Measurements from ENCODE around the gene LYPD6B. TPM values are rescaled to one million over a fixed set of nuclear protein-coding genes. Genes with fewer than 3 reads are reported as not detected.

LYPD6B gene
- total RNA-seq, 1 donor from 2014 or later = 23.7 TPM

DNA sequence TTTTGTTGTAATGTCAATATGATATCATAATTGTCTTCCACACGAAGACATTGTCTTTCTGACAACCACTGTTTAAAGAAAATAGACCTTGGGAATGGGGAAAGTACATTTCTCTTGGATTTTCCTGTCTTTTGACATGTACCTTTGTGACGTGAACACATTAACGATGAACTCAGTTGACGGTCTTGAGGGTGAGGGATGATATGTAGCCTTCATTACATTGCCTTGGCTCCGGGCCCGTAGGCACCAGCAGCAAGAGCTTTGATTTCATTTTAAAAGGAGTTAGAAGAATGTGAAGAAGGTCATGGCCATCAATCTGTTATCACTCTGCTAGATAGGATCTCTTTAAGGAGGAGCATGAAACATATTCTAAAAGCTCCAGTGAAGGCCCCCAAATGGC is 80.9 kb downstream of the LYPD6B start:
- H3K27me3 Mint-ChIP-seq = no peaks in the 10 kb centered on the region
- H3K36me3 Mint-ChIP-seq = peaks cover 3% of the 10 kb centered on the region

DNA sequence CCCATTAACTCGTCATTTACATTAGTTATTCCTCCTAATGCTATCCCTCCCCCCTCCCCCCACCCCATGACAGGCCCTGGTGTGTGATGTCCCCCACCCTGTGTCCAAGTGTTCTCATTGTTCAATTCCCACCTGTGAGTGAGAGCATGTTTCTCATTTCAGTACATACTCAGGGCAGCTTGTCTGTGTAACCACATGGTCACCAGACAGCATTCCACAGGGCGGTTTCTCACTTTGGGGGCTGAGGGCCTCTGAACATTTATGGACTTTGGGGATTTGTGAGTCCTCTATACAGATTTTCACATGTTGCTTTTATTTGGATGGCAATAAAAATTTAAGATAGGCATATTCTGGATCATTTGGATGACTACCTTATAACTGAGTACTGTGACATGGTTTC is 84.0 kb downstream of the LYPD6B start:
- Mint-ChIP-seq H3K36me3 (no peaks in the 10 kb centered on the region), H3K4me1 (ENCODE audit: unreplicated experiment) (peaks cover 30% of the 10 kb centered on the region), H3K27ac (no peak overlapping the region), H3K9me3 (peaks cover 5% of the 10 kb centered on the region), H3K4me3 (no peak overlapping the region), H3K27me3 (no peaks in the 10 kb centered on the region)
- DNase-seq (ENCODE audit: extremely low spot score, unreplicated experiment) = no peak
- TF ChIP-seq, protein P1, sequence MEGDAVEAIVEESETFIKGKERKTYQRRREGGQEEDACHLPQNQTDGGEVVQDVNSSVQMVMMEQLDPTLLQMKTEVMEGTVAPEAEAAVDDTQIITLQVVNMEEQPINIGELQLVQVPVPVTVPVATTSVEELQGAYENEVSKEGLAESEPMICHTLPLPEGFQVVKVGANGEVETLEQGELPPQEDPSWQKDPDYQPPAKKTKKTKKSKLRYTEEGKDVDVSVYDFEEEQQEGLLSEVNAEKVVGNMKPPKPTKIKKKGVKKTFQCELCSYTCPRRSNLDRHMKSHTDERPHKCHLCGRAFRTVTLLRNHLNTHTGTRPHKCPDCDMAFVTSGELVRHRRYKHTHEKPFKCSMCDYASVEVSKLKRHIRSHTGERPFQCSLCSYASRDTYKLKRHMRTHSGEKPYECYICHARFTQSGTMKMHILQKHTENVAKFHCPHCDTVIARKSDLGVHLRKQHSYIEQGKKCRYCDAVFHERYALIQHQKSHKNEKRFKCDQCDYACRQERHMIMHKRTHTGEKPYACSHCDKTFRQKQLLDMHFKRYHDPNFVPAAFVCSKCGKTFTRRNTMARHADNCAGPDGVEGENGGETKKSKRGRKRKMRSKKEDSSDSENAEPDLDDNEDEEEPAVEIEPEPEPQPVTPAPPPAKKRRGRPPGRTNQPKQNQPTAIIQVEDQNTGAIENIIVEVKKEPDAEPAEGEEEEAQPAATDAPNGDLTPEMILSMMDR (conservative IDR thresholded peaks at IDR 0.05) = no peak

More for the DNA sequence above, 80.9 kb downstream of the LYPD6B start:
- H3K4me3 Mint-ChIP-seq = peak overlapping the region; percentile 38
- peaks cover 21% of the 10 kb centered on the region for H3K4me1 Mint-ChIP-seq (ENCODE audit: unreplicated experiment)
- H3K27ac Mint-ChIP-seq = no peak overlapping the region
- H3K9me3 Mint-ChIP-seq = peaks cover 7% of the 10 kb centered on the region
- DNase-seq (ENCODE audit: extremely low spot score, unreplicated experiment) = no peak
- TF ChIP-seq, protein P1 (conservative IDR thresholded peaks at IDR 0.05) = no peak

DNA sequence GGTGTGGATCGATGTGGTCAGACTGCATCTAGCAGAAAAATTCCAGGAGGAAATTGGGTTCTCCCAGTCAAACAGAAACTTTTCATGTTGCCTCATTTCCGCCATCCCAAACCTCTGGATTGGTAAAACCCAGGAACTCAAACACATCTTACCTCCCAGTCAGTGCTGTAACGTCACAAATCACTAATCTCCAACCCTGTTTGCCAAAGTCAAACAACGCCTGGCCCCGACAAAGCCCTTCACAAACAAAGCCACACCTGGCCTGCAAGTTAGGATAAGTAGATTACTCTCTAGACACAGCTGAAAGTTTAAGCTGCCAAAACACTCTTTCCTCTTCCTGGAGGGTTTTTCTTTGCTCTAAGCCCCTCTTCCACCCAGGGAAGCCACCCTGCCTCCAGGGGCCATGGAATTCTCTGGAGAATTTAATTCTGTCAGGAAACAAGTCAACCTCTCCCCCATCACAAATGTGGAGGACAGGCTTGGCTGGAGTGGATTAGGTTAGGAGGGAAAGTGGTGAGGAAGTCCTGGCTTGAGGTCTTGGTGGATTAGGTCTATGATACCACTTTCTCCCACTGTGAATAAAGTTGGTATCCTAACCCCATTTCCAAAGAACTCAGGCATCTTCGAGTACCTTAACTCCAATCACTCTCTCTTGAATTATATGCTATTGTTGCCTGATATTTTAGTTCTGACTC is 86.7 kb downstream of the LYPD6B start:
- peaks cover 19% of the 10 kb centered on the region for H3K4me1 Mint-ChIP-seq (ENCODE audit: unreplicated experiment)
- no peak for DNase-seq (ENCODE audit: extremely low spot score, unreplicated experiment)
- H3K36me3 Mint-ChIP-seq = no peaks in the 10 kb centered on the region
- H3K27ac Mint-ChIP-seq = peak overlapping the region; percentile 86
- H3K27me3 Mint-ChIP-seq = no peaks in the 10 kb centered on the region
- TF ChIP-seq, protein P1 (conservative IDR thresholded peaks at IDR 0.05) = no peak
- peaks cover 5% of the 10 kb centered on the region for H3K9me3 Mint-ChIP-seq
- peak overlapping the region; percentile 69 for H3K4me3 Mint-ChIP-seq

DNA sequence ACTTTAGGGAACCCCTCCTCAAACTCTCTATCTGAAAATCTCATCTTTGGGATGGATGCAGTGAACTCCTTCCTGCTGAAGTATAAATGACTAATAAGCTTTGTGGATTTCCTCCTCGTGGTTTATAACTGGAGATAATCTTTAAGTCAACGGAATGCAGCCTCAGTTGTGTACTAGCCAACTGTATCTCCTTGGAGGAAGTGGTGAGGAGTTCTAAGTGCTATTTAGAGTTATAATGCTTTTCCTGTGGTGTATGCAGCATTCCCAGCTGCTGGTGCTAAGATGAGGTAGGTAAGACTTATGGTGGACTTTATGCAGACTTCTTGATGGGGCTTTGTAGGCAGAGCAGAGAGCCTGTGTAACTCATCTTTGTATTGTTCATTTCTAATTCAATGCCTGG is 90.9 kb downstream of the LYPD6B start:
- Mint-ChIP-seq H3K9me3 (peaks cover 5% of the 10 kb centered on the region), H3K4me3 (no peak overlapping the region), H3K27ac (no peak overlapping the region), H3K27me3 (no peaks in the 10 kb centered on the region), H3K36me3 (peaks cover 4% of the 10 kb centered on the region), H3K4me1 (ENCODE audit: unreplicated experiment) (peaks cover 17% of the 10 kb centered on the region)
- TF ChIP-seq, protein P1 (conservative IDR thresholded peaks at IDR 0.05) = no peak
- no peak for DNase-seq (ENCODE audit: extremely low spot score, unreplicated experiment)

DNA sequence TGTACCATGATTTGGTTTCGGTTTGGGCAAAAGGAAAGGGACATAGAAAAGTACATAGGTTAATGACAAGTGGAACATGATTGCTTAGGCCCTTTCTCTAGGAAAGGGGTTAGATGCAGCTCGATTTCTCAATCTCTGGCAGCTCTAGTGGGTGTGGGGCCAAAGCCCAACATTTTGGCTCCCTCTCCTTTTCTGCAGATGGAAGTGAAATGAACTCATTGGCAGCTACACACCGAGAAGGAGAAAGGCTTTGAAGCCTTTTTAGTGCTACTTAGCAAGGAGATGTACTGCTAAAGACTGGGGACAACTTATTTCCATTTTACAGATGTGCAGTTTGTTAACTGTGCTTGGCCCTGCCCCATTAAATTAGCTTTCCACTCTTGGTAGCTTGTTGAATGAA is 93.8 kb downstream of the LYPD6B start:
- Mint-ChIP-seq H3K9me3 (no peaks in the 10 kb centered on the region), H3K27me3 (no peaks in the 10 kb centered on the region), H3K4me3 (no peak overlapping the region), H3K36me3 (peaks cover 4% of the 10 kb centered on the region), H3K27ac (no peak overlapping the region), H3K4me1 (ENCODE audit: unreplicated experiment) (peaks cover 15% of the 10 kb centered on the region)
- DNase-seq (ENCODE audit: extremely low spot score, unreplicated experiment) = no peak
- TF ChIP-seq, protein P1 (conservative IDR thresholded peaks at IDR 0.05) = no peak
